Fibroblast of skin of back (primary cell): ENCODE measurements around the gene WT1.
A peak's percentile ranks its signal among the peaks of the same experiment; 100 is the strongest.

Source experiments
- DNase-seq: peaks from one replicate; pipeline ENCODE4 v3.0.0-alpha.2; 2013

WT1 gene

DNA sequence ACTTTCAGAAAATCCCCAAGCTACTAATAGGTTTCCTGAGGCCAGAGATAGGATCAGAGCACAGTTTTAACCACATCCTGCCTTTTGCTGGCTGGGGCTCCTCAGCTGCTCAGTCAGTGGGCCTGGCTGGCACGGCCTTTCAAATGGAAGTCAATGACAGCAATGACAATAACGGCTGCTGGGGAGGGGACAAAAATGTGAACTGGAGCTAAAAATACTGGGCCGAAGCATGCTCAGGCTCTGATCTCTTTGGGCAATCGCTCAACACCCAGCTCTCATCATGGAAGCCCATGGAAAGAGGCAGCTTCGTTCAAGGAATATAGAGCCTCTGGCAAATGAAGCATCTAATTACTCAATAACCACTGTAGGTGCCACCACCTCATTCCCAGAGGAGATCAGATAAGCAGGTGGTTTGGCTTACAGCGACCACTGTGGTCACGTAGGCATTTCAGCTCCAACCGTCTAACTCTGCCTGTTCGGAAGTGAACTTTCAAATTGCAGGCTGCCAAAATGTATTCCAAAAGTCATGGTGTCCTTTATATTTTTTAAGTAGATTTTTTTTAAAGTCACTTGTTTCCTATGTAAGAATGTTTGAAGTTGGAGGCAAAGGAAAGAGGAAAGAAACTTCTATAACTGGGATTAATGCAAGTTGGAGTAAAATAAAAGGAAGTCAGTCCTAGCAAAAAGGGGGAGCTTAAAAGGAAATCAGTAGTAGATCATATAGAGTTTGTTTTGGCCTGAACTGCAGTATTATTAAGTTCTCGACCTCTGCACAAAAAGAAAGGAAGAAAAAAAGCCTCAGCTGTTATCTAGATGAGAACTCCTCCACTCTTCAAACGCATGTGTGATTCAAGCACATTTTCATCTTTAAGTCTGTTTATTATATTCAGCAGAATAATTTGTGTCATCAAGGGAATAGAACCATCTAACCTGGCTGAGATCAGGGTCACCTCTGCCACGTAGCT is 14.1 kb downstream of the WT1 start:
- no peak for DNase-seq

DNA sequence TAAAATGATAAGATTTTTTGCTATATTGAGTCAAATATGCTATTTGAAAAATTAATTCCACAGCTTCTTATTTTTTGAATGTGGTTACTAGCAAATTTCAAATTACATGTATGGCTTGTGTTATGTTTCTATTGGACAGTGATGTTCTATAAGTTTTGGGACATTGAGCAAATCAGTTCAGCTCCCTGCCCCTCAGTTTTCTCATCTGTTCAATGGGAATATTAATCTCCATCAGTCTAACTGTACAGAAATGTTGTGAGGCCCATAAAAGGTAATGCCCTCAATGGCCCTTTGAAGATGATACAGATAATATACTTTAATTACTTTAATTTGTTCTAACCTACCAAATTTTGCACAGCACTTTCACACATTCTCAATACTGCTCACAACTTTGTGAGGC is 15.2 kb downstream of the WT1 start:
- DNase-seq: no peak

DNA sequence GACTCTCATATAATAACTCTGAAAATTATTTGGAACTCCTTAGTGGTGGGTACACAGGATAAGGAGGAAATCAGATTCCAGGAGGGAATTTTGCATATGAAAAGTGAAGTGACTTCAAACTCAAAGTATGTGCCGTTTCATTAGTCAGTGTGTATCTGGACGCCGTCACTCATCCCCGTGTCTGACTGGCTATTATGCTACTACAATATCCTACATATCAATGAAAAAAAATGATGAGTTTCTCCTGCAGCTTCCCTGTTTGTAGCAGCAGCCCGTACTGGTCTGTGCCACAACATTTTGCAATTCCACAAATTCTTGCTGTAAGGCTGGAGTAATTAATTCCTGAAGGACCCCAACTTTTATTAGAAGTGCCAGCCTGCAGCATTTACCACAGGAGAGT is 16.5 kb downstream of the WT1 start:
- no peak for DNase-seq

DNA sequence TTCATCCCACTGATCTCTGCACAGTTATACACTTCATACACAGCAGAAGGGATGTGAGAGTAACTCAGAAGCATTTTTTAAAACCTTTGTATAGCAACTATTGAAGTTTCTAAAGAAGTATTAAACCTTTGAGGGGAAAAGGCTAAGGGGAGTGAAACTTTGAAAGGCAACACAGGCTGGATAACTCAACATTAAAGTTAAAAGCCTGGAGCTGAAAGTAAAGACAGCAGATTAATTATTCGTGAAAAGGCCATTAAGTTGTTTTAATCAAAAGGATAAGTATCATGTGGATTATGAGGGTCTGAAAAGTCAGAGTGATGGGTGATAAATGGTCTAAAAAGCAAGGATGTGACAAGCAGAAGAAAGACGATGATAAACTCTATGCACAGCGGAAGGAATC is 17.5 kb downstream of the WT1 start:
- DNase-seq: no peak

DNA sequence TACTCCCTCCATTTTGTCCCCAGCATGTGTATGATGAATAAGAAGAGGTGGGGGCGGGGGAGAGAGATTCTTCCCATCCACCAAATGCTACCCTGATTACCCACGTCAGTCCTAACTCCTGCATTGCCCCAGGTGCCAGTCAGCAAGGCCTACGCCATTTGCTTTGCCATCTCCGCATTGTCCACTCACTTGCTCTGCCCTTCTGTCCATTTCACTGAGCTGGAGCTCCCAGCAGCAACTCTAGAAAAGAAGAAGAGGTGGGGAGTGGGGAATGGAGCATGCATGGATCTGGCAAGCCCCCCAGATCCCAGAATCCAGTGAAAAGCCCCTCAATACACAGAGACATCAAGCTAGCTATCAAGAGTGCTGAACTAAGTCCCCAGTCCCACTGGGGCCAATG is 19.0 kb downstream of the WT1 start:
- no peak for DNase-seq

- DNase-seq: no peak
Observed at GRCh38 chr11:32414925-32415324, 20.4 kb downstream of the WT1 start.

DNA sequence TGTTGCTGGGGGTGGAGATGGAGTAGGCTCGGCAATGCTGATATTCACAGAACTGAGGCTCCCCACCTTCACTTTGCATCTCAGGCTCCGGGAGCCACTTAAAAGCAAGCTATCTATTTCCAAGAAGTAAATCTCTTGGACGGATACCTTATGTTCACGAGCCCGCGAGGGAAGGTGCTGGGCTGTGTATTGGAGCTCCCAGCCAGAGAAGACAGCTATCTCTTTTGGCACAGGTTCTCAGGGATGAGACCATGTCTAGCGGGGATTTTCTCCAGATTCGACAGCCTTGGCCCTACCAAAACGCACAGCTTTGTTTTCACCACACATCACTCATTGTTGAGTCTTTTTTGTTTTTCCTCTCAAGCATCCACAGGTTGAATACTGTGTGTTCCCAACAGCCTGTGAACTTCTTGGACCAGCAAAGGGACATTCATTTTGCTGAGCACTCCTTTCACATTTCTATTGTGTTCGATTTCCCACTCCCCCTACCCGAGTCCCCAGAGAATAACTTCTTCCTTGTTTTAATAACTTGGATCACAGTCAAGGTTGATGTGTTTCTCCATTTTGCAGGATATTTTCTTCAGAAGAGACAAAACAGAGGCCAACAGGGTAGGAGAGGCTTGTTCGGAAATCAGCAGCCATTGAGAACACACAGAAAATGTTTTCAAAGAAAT is 23.3 kb downstream of the WT1 start:
- DNase-seq: no peak

DNA sequence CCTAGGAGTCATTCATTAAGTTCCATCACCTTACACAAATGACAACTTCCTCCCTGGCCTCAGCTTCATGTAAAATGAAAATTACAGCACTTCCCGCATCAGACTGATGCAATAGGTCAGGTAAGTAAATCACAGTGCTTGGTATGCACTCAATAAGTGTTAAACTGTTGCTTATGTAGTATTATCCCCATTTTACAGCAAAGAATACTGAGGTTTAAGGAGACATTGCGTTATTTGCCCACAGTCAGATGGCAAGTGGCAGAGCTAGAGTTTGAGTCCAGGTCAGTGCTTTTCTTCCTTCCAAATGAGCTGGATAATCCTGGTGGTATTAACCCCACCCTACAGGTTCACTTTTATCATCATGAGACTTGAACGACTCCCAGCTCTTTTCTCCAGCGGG is 29.7 kb downstream of the WT1 start:
- DNase-seq: no peak

GRCh38 chr11:32402836-32403235 is 32.5 kb downstream of the WT1 start:
- DNase-seq: no peak

DNA sequence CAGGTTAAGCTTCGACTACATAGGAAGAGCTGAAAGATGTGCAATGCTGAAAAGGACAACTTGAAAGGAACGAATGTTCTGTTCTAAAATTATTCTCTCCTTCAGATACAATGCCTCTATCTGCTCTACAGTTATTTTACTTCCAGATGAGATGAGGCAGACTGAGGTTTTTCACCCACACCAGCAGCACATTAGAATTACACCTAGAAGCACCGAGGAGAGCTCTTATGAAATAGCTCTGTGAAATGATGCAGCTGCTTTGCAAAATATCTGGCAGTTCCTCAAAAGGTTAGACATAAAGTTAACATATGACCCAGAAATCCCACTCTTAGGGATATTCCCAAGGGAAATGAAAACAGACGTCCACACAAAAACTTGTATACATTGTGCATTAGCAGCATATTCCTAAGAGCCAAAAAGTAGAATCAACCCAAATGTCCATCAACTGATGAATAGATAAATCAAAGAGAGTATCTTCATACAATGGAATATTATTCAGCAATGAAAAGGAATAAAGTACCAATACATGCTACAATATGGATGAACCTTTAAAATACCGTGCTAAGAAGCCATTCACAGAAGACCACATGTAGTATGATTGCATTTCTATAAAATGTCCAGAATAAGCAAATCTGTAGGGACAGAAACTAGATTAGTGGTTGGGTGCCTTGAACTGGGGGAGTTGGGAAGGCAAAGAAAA is 34.5 kb downstream of the WT1 start:
- DNase-seq: no peak

GRCh38 chr11:32400196-32400595 is 35.1 kb downstream of the WT1 start:
- no peak for DNase-seq

- DNase-seq: peak; percentile 21
Observed at GRCh38 chr11:32396991-32397390, 38.3 kb downstream of the WT1 start.

DNA sequence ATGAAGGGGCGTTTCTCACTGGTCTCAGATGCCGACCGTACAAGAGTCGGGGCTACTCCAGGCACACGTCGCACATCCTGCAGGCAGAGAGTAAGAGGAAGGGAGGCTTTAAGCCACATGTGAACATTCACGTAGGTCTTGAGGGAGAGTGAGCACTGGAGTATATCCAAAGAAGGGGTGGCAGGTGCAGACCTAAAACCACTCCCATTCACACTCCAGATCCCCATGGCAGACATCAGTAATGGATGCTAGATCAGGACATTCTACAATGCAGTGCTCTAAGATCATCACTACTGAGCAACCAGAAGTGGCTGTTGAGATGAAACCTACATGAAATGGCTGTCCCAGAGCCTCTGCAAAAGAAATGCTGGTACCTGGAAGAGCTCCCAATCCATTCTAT is 39.0 kb downstream of the WT1 start:
- no peak for DNase-seq

DNA sequence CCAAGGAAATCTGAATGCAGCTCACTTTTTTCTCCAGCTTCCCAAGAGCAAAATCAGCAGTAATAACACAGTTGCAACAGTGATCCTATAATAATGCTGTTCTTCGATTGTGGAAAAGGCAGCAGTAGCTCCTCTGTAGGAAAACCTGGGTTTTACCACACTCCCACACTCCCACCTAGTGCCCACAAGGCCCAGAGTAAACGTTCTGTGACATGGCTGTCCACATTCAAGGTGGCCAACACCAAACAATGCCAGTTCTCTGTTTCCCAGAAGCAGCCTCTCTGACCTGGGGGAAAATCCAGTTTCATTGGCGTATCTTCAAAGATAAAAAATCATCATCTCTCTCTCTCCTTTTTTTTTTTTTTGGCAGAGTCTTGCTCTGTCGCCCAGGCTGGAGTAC is 40.2 kb downstream of the WT1 start:
- no peak for DNase-seq

DNA sequence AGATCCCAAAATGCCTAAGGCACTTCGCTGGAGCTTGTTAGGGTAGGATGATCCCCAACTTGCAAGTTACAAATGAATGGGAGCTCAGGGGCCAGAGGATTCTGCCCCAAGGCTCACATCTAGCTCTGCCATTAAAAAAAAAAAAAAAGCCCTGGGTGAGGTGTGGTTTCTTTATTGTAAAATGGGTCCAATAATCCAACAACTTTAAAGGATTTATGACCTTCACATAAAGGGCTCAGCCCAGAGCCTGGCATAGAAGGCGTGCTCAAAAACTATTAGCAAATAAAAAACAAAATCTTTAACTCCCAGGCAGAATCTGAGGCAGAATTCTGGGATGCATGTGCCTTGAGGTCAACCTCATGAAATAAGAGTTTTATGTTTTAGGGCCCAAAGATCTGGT is 42.5 kb downstream of the WT1 start:
- no peak for DNase-seq

- DNase-seq: peak; percentile 22
Observed at GRCh38 chr11:32391956-32392553, 43.3 kb downstream of the WT1 start.

DNA sequence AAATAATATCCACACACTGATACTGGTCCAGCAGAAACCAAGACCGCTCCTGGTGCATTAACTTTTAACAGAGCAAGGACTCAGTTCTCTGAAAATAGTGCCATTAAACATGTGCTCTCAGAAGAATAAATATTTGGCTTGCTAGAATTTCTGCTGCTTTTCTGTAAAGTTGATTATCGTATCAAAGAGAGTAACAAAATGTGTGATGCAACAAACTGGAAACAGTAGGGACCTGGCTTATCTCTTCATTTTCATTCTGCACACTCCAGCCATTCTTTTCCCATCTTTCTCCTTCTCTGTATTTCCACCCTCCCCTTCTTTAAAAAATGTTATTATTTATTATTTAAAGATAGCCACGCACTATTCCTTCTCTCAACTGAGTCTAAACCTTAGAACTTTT is 43.9 kb downstream of the WT1 start:
- DNase-seq: no peak

GRCh38 chr11:32390712-32391111 is 44.6 kb downstream of the WT1 start:
- DNase-seq: no peak

GRCh38 chr11:32388871-32389770 is 46.2 kb downstream of the WT1 start:
- no peak for DNase-seq

GRCh38 chr11:32388365-32388764 is 47.0 kb downstream of the WT1 start:
- no peak for DNase-seq

DNA sequence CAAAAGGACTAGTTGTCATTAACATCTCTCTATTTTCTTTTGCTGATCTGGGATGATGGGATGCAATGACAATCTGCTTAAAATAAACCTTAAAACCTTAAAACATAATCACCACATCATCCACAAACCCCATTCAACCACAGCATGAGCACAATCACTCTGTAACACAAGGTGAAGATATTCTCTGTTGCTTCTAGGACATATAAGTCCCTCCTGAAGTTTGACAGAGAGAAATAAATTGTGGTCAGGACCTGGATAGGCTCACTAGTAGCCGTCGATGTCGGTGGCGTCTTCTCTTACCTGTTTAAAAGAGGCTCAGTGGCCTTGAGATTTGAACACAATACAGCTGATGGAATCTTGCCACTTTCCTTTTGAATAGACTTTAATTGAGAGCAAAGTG is 47.9 kb downstream of the WT1 start:
- no peak for DNase-seq
